Nephron (organoid): ENCODE results near the gene FGFR2.
A peak's percentile ranks its signal among the peaks of the same experiment; 100 is the strongest.

Experiments
- H3K27ac Mint-ChIP-seq, 3 experiments: 2 replicates each; pipeline ENCODE4 v1.8.0; 2020; ENCODE audit warnings: mixed read lengths in 3 of 3, mild to moderate bottlenecking in 2 of 3, moderate library complexity in 1 of 3
- H3K27me3 Mint-ChIP-seq: 2 replicates; pipeline ENCODE4 v1.8.0; 2021; ENCODE audit warnings: low read depth, mild to moderate bottlenecking, moderate library complexity, mixed read lengths
- H3K36me3 Mint-ChIP-seq: 2 replicates; pipeline ENCODE4 v1.8.0; 2020; ENCODE audit warnings: low read depth, mixed read lengths
- H3K4me1 Mint-ChIP-seq: 2 replicates; pipeline ENCODE4 v1.8.0; 2020; ENCODE audit warnings: mixed read lengths
- H3K4me3 Mint-ChIP-seq, 3 experiments: 2 replicates each; pipeline ENCODE4 v1.8.0; 2020; ENCODE audit warnings: mild to moderate bottlenecking in 3 of 3, mixed read lengths in 3 of 3, moderate library complexity in 2 of 3
- H3K9me3 Mint-ChIP-seq: 2 replicates; pipeline ENCODE4 v1.8.0; 2020; ENCODE audit warnings: mixed read lengths
- CTCF ChIP-seq, 3 experiments: fragments of 200-600 bp; sonication (generic); IDR thresholded peaks; one replicate each; pipeline ENCODE4 v1.5.0; 2021; ENCODE audit warnings: antibody characterized with exemption in 3 of 3; ENCODE audit not compliant: unreplicated experiment in 3 of 3

Gene FGFR2

DNA sequence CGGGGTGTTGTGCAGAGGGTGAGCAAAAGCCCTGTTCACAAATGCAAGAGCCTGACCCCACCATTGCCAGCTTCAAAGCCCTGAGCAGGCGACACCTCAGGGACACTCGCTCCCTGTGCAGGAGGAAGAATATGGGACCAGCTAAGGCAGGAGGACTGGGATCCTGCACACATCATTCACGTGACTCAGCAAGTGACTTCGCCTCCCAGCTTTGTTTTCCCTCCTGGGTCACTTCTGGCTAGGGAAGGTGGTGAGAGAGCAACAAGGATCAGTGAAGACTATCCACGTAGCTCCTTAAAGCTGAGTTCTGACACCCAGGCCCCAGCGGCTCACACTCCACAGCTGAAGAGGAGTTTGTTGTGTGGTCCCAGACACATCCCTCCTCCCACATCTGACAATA lies 164.3 kb downstream of the FGFR2 start:
- Mint-ChIP-seq H3K36me3 (no peaks in the 10 kb centered on the region), H3K27ac (peak overlapping the region in 1 of 3 experiments; percentile 25), H3K27me3 (peaks cover 4% of the 10 kb centered on the region), H3K4me1 (peaks cover 33% of the 10 kb centered on the region), H3K9me3 (peaks cover 2% of the 10 kb centered on the region), H3K4me3 (no peak overlapping the region)
- no peak for TF ChIP-seq CTCF (IDR thresholded peaks at IDR 0.05; ENCODE audit: unreplicated experiment in 3 of 3)

DNA sequence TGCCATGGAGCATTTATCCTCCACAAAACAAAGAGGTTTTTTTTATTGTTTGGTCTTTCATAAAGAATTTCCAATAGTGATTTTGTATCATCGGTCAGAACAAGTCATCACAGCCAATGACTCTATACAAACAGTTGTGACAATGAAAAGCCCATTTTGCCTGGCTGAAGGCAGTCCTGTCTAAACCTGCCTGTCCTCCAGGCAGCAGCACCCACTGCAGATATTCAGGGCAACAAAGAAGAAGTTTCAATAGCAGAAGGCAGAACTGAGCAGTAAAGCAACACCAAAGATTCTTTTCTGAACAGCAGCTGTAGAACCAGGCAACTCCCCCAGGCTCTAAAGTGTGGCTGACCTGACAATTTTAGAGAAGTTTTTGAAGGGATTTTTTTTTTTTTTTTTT lies 169.4 kb downstream of the FGFR2 start:
- H3K27me3 Mint-ChIP-seq = peaks cover 8% of the 10 kb centered on the region
- H3K27ac Mint-ChIP-seq = no peak overlapping the region
- TF ChIP-seq CTCF (IDR thresholded peaks at IDR 0.05; ENCODE audit: unreplicated experiment in 3 of 3) = no peak
- peaks cover 7% of the 10 kb centered on the region for H3K4me1 Mint-ChIP-seq
- H3K4me3 Mint-ChIP-seq = no peak overlapping the region
- H3K9me3 Mint-ChIP-seq = peaks cover 2% of the 10 kb centered on the region
- no peaks in the 10 kb centered on the region for H3K36me3 Mint-ChIP-seq
